Measurements from ENCODE around the gene PDCD2.
"Not testable (repeated sequence)": the region's sequence is repeated elsewhere in the genome, so short reads cannot be mapped to it uniquely, and the experiment has no call there.

Gene PDCD2

DNA sequence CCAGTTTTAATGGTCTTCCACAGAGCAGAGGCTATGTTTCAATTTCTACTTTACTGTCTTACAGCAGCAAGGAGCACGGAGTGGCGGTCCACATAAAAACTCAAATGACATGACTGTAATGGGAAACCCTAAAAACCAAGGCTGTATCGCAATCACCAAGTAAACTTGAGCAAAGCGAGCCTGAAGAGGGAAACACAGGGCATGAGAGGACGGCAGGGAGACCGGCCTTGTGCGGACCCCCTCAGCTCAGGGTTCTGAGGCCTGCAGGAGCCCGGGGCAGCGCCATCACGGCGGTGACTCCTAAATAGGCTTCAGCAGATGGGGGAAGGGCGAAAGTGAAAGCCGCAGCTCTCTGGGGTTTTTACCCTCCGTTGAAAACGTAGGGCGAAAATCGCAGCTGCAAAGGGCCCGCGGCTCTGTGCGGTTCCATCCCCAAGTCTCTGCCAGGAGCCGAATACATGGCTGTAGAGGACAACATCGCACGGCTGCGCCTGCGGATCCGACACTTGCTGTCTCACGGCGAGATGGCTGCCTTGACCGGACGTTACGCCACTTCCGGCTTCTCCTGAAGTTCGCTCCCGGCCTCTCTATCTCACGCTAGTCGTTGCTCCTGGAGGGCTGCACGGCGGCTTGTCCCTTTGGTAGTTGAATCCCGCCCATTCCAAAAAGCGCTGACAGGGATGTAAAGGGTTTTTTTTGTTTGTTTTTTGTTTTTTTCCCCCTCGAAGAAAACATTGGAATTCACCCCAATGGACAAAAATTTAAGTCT is 31.5 kb downstream of the PDCD2 start, which contains the start of gene PSMB1:
TSS of gene PSMB1 (minus strand) at position 543 of the 769 bp plus-strand sequence. CDS start at position 478, 65 bp downstream.
- peak; percentile 95 for DNase-seq

DNA sequence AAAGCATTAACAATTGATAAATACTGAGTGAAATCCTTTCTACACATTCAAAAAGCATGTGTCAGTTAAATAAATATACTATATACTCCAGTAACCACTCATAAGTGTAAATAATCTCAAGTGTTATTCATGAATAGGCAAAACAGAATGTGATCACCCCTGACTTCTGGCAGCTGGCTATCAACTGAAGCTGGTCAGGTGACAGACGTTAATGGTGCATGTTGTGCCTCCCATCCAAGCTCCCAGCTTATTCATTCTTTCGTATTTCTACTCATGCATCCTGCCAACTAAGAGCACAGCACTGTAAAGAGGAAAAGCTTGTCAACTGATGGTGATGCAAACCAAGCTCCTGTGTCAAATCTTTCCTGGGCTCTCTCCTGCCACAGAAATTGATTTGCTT is 39.0 kb downstream of the PDCD2 start:
- DNase-seq, result no peak

DNA sequence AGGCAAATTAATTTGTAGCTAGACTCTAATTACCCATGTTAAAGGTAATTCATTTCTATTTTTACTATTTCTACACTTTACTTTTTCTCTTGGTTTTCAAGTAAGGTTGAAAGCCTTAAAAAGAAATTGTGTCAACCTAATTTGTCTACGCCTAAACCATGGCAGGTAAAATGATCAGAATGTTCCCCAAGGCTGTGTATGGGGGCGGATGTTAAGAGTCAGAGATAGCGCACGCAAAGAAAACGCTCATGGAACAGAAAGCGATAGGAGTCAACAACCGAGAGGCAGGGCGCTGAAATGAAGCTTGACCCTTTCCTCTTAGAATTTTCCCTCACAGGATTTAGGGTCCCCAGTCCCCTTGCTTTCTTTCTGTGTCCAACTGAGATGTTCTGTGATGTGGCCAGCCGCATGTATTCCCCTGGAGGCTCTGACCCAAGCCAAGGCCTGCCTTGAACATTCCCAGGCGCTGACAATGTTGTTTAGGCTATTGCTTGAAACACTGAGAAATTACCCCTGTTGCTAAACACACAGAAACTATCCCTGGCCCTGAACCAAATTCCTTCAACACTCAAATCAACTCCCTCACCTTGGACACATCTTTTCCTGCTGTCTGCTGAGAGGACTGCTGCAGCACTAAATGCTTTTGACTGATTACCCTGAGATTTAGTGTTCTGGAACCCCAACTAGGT is 42.3 kb downstream of the PDCD2 start:
- no peak for DNase-seq

DNA sequence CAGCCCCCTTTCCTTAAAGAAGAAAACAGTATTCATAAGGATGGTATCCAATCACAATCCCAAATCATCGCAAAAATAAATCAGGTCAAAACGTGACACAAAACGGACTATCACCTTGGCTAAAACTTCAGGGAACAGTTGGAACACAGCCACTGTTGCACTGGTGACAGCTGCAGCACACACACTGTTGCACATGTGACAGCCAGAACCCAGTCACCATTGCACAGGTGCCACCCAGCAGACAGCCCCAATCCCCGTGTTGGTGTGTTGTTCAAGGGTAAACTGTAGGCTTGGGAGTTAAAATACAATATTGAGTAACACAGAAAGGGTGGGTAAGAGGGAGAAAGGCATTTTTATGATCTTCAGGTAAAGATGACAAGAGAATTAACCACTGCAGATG is 47.1 kb downstream of the PDCD2 start:
- no peak for DNase-seq

DNA sequence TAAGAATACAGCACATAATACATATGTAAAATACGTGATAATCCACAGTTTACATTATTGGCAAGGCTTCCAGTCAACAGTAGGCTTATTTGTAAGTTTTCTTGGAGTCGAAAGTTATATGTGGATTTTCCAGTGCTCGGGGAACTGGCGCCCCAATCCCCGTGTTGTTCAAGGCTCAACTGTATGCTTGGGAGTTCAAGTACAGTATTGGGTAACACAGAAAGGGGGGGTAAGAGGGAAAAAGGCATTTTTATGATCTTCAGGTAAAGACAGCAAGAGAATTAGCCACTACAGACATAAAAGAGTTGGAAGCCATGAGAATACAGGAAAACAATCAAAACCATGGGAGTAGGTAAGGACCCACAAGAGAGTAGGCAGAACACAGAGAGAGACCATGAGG is 47.8 kb downstream of the PDCD2 start:
- DNase-seq, result no peak

DNA sequence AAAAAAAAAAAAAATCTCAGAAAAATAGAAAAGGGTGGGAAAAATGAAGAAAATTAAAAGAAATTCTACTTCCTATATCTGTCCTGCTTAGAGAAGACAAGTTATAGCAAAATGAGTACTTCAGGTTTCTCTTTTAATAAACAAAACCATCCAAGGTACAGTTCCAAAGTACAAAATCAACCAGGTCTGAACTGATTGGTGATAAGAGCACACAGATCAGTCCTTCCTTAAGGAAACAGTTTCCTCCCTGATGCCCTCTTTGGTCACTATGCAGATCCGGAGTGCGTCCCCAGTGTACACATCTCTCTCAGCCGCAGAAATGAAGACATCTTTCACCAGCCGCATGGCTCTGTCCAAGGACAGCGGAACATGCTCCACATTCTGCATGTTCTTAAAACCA is 49.4 kb downstream of the PDCD2 start:
- DNase-seq, result no peak

DNA sequence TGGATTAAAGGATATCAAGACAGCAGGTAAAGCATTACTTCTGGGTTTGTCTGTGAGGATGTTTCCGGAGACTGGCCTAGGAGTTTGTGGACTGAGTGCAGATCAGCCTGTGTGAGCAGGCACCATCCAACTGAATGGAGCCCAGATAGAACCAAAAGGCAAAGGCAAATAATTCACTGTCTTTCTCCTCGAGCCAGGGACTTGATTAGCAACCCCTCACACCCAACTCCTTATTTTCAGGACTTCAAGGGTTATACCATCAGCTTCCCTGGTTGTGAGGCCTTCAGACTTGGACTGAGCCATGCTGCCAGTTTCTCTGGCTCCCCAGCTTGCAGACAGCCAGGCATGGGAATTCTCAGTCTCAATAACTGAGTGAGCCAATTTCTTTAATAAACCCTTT is 50.6 kb downstream of the PDCD2 start:
- no peak for DNase-seq

DNA sequence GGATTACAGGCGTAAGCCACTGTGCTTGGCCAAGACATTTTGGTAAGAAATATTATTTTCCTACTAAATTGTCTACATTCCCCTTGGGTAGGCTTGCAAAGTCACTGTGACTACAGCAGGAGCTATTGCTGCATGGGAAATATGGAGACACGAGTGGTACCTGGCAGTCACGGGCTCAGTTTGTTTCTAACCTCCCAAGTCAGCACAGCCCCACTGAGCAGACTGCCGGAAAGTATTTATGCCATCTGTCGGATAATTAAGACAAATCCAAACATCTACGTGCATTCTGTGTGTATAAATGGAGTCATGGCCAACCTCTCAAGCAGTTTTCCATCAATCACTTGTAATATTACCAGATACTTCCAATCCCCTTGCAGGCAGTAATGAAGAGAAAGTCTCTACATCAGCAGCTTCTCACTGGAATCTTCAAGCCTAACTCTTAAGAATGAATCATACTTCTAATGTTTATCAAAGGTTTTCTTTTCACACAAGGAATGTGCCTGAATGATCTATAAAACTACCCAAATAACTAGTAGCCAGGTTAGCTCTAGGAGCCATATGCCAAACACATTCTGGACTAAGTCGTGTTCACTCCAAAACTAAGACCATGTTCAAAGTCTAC is 51.5 kb downstream of the PDCD2 start:
- DNase-seq, result no peak

DNA sequence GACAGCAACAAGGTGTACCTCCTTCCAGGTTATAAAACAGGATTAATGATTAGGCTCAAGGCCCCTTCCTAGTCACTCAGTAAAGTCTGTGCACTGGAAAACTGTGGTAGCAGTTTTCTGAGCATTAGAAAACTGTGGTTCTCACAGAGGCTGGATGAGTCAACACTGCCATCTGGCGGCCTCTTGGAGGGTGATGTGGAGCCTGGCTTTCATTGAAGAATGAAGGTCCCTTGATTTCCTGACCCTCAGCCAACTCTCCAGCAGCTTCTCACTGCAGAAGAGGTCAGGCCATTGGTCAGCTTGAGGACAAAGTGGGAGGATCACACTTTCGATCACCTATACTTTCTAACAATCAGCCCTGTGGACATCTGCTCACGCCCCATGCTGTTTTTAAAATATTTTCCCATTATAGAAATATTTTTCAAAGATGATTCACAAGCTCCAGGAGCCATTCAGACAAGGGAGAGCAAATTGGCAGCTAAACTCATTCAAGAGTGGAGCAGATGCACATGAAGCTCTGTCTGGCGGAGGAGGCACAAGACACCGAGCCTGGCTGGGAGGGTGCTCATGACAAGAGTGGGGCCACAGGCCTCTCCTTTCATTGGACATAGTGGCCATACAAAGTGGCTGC is 54.5 kb downstream of the PDCD2 start:
- DNase-seq, result peak; percentile 67

DNA sequence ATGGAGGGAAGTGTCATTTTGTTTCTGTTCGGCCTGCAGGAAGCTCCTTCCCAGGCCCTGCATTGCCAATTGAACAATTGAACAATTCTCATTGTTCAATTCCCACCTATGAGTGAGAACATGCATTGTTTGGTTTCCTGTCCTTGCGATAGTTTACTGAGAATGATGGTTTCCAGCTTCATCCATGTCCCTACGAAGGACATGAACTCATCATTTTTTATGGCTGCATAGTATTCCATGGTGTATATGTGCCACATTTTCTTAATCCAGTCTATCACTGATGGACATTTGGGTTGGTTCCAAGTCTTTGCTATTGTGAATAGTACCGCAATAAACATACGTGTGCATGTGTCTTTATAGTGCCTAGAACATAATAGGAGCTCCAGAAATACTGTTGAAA is 56.4 kb downstream of the PDCD2 start:
- DNase-seq, result not testable (repeated sequence)

DNA sequence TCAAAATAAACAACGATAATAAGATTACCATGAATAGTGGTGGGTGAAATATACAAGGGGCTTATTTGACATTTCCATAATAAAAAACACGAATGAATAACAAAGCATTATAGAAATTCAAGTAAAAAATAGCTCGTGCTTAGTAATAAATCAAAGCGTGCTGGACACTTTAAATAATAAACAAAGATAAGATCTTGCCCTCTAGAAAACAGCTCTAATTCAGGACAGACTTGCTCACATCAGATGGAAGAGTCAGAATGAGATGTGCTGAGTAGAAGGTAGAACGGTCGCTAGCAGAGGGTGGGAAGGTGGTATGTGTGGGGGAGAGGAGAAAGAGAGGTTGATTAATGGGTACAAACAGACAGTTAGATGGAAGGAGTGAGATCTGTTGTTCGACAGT is 58.6 kb downstream of the PDCD2 start:
- DNase-seq, result no peak

Data from fibroblast of skin of abdomen (primary cell).